Measurements from ENCODE around the gene CLSTN1.

Gene CLSTN1

DNA sequence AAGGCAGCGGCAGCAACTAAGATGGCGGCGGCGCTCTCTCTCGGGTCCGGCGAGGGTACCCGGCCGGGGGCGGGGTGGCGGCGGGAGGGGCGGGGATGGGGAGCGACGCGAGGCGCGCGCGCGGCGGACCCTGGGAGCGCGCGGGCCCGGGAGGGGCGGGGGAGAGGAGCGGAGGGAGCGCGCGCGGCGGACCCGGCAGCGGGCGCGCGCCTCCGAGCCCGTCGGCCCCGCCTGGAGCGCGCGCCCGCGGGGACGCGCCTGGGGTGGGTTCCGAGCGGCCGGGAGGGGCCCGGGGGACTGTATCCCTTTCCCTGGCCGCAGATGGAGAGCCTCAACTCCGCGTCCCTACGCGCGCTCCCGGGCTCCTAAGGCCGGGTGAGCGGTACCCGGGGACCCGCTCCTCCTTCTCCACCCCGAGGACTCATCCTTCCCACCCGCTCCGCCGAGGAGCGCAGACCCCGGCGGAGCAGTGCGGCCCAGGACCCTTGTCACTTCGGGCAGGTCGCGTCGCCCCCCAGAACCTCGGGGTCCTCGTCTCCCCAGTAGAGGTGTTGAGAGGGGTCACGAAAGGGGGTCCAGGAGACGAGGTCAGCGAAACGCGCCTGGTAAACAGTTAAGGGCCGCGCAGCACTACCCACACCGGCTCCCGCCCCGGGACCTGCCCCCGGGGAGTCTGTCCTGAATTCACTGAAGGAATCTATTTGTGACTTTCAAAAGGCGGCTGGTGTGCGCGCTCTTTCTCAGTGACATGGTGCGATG, at the start of gene CLSTN1:
CLSTN1 (minus strand) TSS at position 23 of the 759 bp plus-strand sequence. CDS start 232 bp downstream, outside the sequence.
- peak within 1 kb of the TSS; percentile 93 for H3K4me3 ChIP-seq (ENCODE audit: low read depth, low read length)
- DNase-seq (ENCODE audit: low read depth, low spot score): no peak
- TF ChIP-seq, protein P1, sequence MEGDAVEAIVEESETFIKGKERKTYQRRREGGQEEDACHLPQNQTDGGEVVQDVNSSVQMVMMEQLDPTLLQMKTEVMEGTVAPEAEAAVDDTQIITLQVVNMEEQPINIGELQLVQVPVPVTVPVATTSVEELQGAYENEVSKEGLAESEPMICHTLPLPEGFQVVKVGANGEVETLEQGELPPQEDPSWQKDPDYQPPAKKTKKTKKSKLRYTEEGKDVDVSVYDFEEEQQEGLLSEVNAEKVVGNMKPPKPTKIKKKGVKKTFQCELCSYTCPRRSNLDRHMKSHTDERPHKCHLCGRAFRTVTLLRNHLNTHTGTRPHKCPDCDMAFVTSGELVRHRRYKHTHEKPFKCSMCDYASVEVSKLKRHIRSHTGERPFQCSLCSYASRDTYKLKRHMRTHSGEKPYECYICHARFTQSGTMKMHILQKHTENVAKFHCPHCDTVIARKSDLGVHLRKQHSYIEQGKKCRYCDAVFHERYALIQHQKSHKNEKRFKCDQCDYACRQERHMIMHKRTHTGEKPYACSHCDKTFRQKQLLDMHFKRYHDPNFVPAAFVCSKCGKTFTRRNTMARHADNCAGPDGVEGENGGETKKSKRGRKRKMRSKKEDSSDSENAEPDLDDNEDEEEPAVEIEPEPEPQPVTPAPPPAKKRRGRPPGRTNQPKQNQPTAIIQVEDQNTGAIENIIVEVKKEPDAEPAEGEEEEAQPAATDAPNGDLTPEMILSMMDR (IDR thresholded peaks at IDR 0.05; ENCODE audit: insufficient read depth, low read length, missing control alignments): no peak
- ChIA-PET CTCF (no interaction called here), POLR2A (no interaction called here)

DNA sequence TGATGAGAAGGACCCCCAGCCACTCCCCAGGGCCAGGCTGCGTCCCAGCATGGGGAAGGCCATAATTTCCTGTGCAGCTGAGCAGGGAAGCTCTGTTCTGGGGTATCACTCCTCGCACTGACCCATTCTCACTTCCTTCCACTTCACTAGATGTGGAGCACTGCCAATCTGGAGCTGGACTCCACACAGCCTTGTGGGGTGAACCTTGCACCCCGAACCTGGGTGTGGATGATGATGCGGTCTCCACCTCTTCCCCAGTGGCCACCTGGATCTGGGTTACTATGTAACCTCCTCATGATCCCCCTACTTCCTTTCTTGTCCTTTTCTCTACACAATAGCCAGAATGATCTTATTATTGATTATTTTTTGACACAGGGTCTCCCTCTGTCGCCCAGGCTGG, 49.6 kb upstream of the CLSTN1 start:
- CTCF ChIA-PET: interaction anchor here (0.9 to 31.2 kb wide), 17 partner anchors 4 to 556 kb away, joined by 4 to 502 read pairs (median 8); partner anchors contain the start of genes LZIC, NMNAT1 and UBE4B
- POLR2A ChIA-PET: interaction anchor here (1.9 kb wide), 1 partner anchor 69 kb away, joined by 6 read pairs; the partner anchor contains the start of genes LZIC and NMNAT1

DNA sequence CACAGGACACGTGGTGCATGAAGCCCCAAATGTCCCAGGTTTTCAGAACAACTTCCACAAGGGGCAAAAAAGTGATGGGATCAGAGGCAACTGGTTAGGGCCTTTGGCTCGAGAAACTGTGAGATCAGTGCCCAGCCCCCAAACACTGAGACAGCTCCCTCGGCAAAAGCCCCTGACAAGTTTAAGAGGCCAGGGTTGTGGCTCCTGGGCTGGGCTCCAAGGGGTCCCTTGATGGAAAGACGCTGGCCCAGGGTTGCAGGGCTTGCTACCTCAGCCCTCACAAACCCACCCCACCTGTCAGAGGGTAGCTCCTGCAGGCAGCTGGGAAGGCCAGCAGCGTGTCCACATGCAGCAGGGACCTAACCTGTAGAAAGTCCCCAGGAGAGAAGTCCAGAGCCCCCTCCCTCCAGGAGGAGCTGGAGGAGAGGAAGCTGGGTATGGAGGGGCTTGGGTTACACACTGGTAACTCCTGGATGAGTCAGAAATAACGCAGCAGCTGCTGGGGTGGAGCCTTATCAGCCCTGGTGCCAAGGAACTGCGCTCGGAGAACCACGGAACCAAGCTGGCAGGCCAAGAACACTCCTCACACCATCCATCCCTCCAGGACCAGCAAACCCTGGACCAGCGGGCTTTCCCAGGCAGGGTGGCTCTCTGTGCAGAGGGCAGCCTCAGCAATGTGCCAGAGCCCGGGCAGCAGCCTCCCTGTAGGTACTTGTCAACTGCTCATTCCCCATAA, 48.8 kb upstream of the CLSTN1 start:
- TF ChIP-seq, protein P1 (IDR thresholded peaks at IDR 0.05; ENCODE audit: insufficient read depth, low read length, missing control alignments): no peak
- H3K4me3 ChIP-seq (ENCODE audit: low read depth, low read length): no peak overlapping the region
- CTCF ChIA-PET: interaction anchor here (0.9 to 31.2 kb wide), 11 partner anchors 4 to 244 kb away, joined by 3 to 502 read pairs (median 18); partner anchors contain the start of genes LZIC and NMNAT1
- no peak for DNase-seq (ENCODE audit: low read depth, low spot score)
- POLR2A ChIA-PET: interaction anchor here (0.6 to 1.9 kb wide), 2 partner anchors 41 to 70 kb away, joined by 3 to 6 read pairs; partner anchors contain the start of genes LZIC and NMNAT1

More for the DNA sequence above, 49.6 kb upstream of the CLSTN1 start:
- TF ChIP-seq, protein P1 (IDR thresholded peaks at IDR 0.05; ENCODE audit: insufficient read depth, low read length, missing control alignments): no peak
- H3K4me3 ChIP-seq (ENCODE audit: low read depth, low read length): no peak overlapping the region
- DNase-seq (ENCODE audit: low read depth, low spot score): no peak

DNA sequence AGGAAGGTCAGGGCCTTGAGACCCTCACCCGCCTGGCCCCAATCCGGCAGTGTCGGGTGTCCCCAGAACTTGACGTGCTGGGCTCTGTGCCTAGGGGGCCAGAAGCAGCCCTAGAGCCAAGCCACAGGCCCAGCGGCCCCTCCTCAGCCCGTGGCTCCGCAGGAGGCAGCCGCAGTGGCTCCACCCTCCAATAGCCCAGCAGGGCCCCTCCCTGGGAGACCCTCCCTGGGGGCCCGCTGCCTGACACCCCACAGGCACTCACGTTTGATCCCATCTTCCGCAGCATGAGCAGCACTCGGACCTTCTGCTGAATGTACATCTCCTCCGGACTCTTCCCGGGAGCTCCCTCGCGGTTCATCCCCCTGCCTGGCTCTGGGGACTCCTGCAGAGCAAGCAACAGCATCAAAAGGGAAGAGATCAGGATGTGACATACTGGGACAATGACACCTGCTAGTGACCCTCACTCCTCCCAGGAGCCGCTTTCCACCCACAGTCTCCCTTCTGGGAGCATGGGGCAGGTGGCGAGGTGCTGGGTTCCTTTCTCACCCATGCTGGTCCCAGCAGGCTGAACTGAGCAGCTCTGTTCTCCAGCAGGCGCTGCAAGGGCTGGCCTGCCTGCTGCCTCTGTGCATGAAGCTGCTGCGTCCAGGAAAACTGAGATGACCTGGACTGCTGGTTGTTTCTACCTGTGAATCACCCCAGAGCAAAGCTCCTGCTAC, 48.1 kb upstream of the CLSTN1 start:
- H3K4me3 ChIP-seq (ENCODE audit: low read depth, low read length): no peak overlapping the region
- TF ChIP-seq, protein P1 (IDR thresholded peaks at IDR 0.05; ENCODE audit: insufficient read depth, low read length, missing control alignments): no peak
- no peak for DNase-seq (ENCODE audit: low read depth, low spot score)
- POLR2A ChIA-PET: interaction anchor here (0.6 kb wide), 1 partner anchor 41 kb away, joined by 3 read pairs; no protein-coding TSS in a partner anchor
- CTCF ChIA-PET: interaction anchor here (1.4 to 31.2 kb wide), 9 partner anchors 3 to 246 kb away, joined by 3 to 502 read pairs (median 63); partner anchors contain the start of genes LZIC and NMNAT1

DNA sequence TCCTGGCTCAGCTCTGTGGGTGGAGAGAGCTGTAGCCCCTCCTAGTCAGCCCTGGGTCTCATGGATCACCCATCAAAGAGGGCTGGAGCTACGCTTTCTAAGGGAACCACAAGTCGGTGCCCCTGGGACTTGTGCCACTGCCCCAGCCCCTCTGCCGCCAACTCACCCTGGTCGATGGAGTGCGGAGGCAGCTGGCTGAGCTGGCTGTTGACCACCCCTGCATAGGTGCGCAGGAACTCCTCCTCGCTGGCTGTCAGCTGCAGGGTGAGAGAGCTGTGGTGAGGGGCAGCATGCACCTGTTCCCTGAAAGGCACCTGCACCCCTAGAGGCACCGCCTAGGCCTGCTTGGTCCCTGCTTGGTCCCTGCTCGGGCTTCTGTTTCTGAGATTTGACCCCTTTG, 47.3 kb upstream of the CLSTN1 start:
- no peak overlapping the region for H3K4me3 ChIP-seq (ENCODE audit: low read depth, low read length)
- ChIA-PET CTCF (interaction anchor here (0.9 to 31.2 kb wide), 7 partner anchors 2 to 245 kb away, joined by 4 to 502 read pairs (median 179); partner anchors contain the start of genes LZIC and NMNAT1), POLR2A (no interaction called here)
- DNase-seq (ENCODE audit: low read depth, low spot score): no peak
- TF ChIP-seq, protein P1 (IDR thresholded peaks at IDR 0.05; ENCODE audit: insufficient read depth, low read length, missing control alignments): no peak
